Hematopoietic multipotent progenitor cell treated with erythropoietin and hydrocortisone succinate and interleukin-3 and kit ligand, for 6 days (in vitro differentiated cells): ENCODE measurements around the gene NANOS1.
"Not testable (repeated sequence)": the region's sequence is repeated elsewhere in the genome, so short reads cannot be mapped to it uniquely, and the experiment has no call there.

Experiments
- DNase-seq: peaks from one replicate; pipeline ENCODE4 v3.0.0-alpha.2; 2015

The NANOS1 gene

GRCh38 chr10:119020627-119020946, 8.9 kb upstream of the NANOS1 start:
- DNase-seq = peak; percentile 63

- no peak for DNase-seq
Observed at GRCh38 chr10:119022846-119023552, 6.5 kb upstream of the NANOS1 start.

- no peak for DNase-seq
Observed at GRCh38 chr10:119023553-119023868, 6.0 kb upstream of the NANOS1 start.

GRCh38 chr10:119024882-119025281, 4.6 kb upstream of the NANOS1 start:
- DNase-seq = no peak

GRCh38 chr10:119025336-119025735, 4.2 kb upstream of the NANOS1 start:
- DNase-seq = no peak

- no peak for DNase-seq
Observed at GRCh38 chr10:119025776-119026175, 3.7 kb upstream of the NANOS1 start.

GRCh38 chr10:119026301-119027110, 3.0 kb upstream of the NANOS1 start:
- no peak for DNase-seq

- DNase-seq = not testable (repeated sequence)
Observed at GRCh38 chr10:119028445-119028899, 1.0 kb upstream of the NANOS1 start.

- peak; percentile 93 for DNase-seq
Observed at GRCh38 chr10:119028900-119029612, 458 bp upstream of the NANOS1 start.

- DNase-seq = peak; percentile 85
Observed at GRCh38 chr10:119030421-119031250, 1.1 kb downstream of the NANOS1 start.

GRCh38 chr10:119031496-119032059, 2.1 kb downstream of the NANOS1 start:
- peak; percentile 45 for DNase-seq

- no peak for DNase-seq
Observed at GRCh38 chr10:119039161-119039560, 9.6 kb downstream of the NANOS1 start.

- DNase-seq = no peak
Observed at GRCh38 chr10:119041326-119041725, 11.8 kb downstream of the NANOS1 start.

- no peak for DNase-seq
Observed at GRCh38 chr10:119042169-119042568, 12.7 kb downstream of the NANOS1 start.

GRCh38 chr10:119045561-119045960, 16.0 kb downstream of the NANOS1 start:
- DNase-seq = no peak

GRCh38 chr10:119049361-119049760, 19.8 kb downstream of the NANOS1 start:
- no peak for DNase-seq

- DNase-seq = no peak
Observed at GRCh38 chr10:119049777-119050176, 20.3 kb downstream of the NANOS1 start.

GRCh38 chr10:119051775-119052174, 22.3 kb downstream of the NANOS1 start:
- DNase-seq = no peak

GRCh38 chr10:119055472-119055871, 26.0 kb downstream of the NANOS1 start:
- no peak for DNase-seq

- DNase-seq = no peak
Observed at GRCh38 chr10:119058010-119058409, 28.5 kb downstream of the NANOS1 start.

GRCh38 chr10:119059557-119059956, 30.0 kb downstream of the NANOS1 start:
- no peak for DNase-seq

- DNase-seq = no peak
Observed at GRCh38 chr10:119060107-119060506, 30.6 kb downstream of the NANOS1 start.

GRCh38 chr10:119061352-119061751, 31.8 kb downstream of the NANOS1 start:
- DNase-seq = no peak
